ENCODE results near the gene PRKCE. TPM values are rescaled to one million over a fixed set of nuclear protein-coding genes. Genes with fewer than 3 reads are reported as not detected.

PRKCE gene
- total and polyA plus RNA-seq, 2 experiments from 2014 or later: 0.94 to 1.2 TPM

DNA sequence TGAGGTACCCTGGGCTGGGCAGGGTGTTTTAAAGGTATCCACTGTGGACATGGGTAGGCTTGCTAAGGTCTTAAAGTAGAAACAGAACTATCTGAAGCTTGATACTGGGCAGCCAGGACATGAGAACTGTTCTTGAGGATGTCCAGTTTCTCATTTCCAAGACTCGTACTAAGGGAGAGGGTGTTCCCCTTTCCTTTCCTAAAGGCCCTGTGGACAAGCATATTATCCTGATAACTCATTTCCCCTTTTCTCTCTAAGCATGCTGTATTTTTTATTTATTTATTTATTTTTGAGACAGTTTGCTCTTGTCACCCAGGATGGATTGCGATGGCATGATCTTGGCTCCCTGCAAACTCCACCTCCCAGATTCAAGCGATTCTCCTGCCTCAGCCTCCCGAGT, 273.6 kb downstream of the PRKCE start:
- no peaks in the 10 kb centered on the region for H3K79me2 ChIP-seq (replicated peaks; ENCODE audit: insufficient read depth)

DNA sequence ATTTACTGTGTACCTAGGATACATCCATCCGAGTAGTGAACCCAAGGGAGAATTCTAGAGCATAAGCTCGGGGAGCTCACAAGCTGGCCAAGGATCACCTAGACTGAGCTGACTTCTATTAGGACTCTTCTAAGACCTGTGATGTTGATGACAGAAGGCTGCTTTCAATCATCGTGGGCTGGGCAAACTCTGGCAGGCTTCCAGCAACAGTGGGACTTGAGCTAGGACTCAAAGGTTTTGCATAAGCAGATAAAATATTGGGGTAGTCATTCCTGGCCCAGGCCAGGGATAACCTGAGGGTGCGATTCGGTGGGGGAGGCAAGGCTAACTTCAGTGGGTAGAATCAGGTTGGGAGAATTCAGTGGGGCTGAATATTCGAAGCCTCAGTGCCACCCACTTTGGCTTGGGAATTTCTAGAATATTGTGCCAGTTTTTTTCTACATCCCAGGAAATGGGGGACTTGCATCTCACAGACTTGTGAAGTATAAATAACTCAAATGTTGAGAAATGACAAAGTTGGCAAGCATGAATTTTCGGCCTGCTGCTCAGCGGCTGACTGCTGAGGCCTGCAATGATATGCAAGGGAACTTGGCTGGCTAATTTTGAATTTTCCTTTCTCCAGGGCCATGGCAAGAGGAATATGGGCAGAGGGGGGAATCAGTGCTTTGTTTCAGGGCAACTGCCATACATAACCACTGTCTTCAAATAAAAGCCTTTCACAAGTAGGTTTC, 274.3 kb downstream of the PRKCE start:
- Histone ChIP-seq H3K9me2 (ENCODE audit: insufficient read depth) (peaks cover 4% of the 10 kb centered on the region; the same call in 1 of the 2 replicates), H3K4me1 (ENCODE audit: insufficient read depth) (no peaks in the 10 kb centered on the region), H2AFZ (no peak overlapping the region), H3F3A (replicated peaks; ENCODE audit: low read depth) (no peaks in the 10 kb centered on the region), H3K27me3 (ENCODE audit: insufficient read depth) (no peaks in the 10 kb centered on the region), H3K27ac (ENCODE audit: low read depth) (no peak overlapping the region), H3K4me2 (no peak overlapping the region), H4K20me1 (replicated peaks; ENCODE audit: insufficient read depth) (no peaks in the 10 kb centered on the region), H3K79me2 (replicated peaks; ENCODE audit: insufficient read depth) (no peaks in the 10 kb centered on the region), H3K36me3 (ENCODE audit: insufficient read depth) (no peaks in the 10 kb centered on the region), H3K4me3 (no peak overlapping the region)
- ATAC-seq (no peak), DNase-seq (ENCODE audit: low spot score) (no peak)
- TF ChIP-seq, protein P1, sequence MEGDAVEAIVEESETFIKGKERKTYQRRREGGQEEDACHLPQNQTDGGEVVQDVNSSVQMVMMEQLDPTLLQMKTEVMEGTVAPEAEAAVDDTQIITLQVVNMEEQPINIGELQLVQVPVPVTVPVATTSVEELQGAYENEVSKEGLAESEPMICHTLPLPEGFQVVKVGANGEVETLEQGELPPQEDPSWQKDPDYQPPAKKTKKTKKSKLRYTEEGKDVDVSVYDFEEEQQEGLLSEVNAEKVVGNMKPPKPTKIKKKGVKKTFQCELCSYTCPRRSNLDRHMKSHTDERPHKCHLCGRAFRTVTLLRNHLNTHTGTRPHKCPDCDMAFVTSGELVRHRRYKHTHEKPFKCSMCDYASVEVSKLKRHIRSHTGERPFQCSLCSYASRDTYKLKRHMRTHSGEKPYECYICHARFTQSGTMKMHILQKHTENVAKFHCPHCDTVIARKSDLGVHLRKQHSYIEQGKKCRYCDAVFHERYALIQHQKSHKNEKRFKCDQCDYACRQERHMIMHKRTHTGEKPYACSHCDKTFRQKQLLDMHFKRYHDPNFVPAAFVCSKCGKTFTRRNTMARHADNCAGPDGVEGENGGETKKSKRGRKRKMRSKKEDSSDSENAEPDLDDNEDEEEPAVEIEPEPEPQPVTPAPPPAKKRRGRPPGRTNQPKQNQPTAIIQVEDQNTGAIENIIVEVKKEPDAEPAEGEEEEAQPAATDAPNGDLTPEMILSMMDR (conservative IDR thresholded peaks at IDR 0.05; ENCODE audit: low read depth in 2 of 2): no peak
- TF ChIP-seq, protein P2, sequence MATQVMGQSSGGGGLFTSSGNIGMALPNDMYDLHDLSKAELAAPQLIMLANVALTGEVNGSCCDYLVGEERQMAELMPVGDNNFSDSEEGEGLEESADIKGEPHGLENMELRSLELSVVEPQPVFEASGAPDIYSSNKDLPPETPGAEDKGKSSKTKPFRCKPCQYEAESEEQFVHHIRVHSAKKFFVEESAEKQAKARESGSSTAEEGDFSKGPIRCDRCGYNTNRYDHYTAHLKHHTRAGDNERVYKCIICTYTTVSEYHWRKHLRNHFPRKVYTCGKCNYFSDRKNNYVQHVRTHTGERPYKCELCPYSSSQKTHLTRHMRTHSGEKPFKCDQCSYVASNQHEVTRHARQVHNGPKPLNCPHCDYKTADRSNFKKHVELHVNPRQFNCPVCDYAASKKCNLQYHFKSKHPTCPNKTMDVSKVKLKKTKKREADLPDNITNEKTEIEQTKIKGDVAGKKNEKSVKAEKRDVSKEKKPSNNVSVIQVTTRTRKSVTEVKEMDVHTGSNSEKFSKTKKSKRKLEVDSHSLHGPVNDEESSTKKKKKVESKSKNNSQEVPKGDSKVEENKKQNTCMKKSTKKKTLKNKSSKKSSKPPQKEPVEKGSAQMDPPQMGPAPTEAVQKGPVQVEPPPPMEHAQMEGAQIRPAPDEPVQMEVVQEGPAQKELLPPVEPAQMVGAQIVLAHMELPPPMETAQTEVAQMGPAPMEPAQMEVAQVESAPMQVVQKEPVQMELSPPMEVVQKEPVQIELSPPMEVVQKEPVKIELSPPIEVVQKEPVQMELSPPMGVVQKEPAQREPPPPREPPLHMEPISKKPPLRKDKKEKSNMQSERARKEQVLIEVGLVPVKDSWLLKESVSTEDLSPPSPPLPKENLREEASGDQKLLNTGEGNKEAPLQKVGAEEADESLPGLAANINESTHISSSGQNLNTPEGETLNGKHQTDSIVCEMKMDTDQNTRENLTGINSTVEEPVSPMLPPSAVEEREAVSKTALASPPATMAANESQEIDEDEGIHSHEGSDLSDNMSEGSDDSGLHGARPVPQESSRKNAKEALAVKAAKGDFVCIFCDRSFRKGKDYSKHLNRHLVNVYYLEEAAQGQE (IDR thresholded peaks at IDR 0.05; ENCODE audit: unreplicated experiment): no peak
- TF ChIP-seq EZH2phosphoT487 (IDR thresholded peaks at IDR 0.05; ENCODE audit: unreplicated experiment) (no peak), POLR2AphosphoS5 (IDR thresholded peaks at IDR 0.05; ENCODE audit: low read depth) (no peak), JUNB (IDR thresholded peaks at IDR 0.05; ENCODE audit: unreplicated experiment) (no peak), EZH2 (IDR thresholded peaks at IDR 0.05; ENCODE audit: low read depth, unreplicated experiment) (no peak)
- H3K27ac Mint-ChIP-seq: no peak overlapping the region
- no peaks in the 10 kb centered on the region for H3K9me3 Mint-ChIP-seq
- H3K36me3 Mint-ChIP-seq (ENCODE audit: low read depth): no peaks in the 10 kb centered on the region
- peaks cover 2% of the 10 kb centered on the region; the same call in 2 of the 3 replicates for H3K4me1 Mint-ChIP-seq
- no peaks in the 10 kb centered on the region for H3K27me3 Mint-ChIP-seq (ENCODE audit: insufficient read depth, low read depth, poor library complexity)
- no peak overlapping the region for H3K4me3 Mint-ChIP-seq

More for the DNA sequence above, 273.6 kb downstream of the PRKCE start:
- Histone ChIP-seq H3K36me3 (ENCODE audit: insufficient read depth) (no peaks in the 10 kb centered on the region), H3K4me1 (ENCODE audit: insufficient read depth) (no peaks in the 10 kb centered on the region), H4K20me1 (replicated peaks; ENCODE audit: insufficient read depth) (no peaks in the 10 kb centered on the region), H3K4me3 (no peak overlapping the region), H3K27me3 (ENCODE audit: insufficient read depth) (no peaks in the 10 kb centered on the region), H3K27ac (ENCODE audit: low read depth) (no peak overlapping the region), H2AFZ (no peak overlapping the region), H3K4me2 (no peak overlapping the region), H3F3A (replicated peaks; ENCODE audit: low read depth) (no peaks in the 10 kb centered on the region), H3K9me2 (ENCODE audit: insufficient read depth) (peaks cover 9% of the 10 kb centered on the region; the same call in 1 of the 2 replicates)
- Mint-ChIP-seq H3K4me3 (no peak overlapping the region), H3K4me1 (peaks cover 2% of the 10 kb centered on the region; the same call in 2 of the 3 replicates), H3K36me3 (ENCODE audit: low read depth) (no peaks in the 10 kb centered on the region), H3K27ac (no peak overlapping the region), H3K27me3 (ENCODE audit: insufficient read depth, low read depth, poor library complexity) (no peaks in the 10 kb centered on the region), H3K9me3 (no peaks in the 10 kb centered on the region)
- TF ChIP-seq JUNB (IDR thresholded peaks at IDR 0.05; ENCODE audit: unreplicated experiment): no peak
- ATAC-seq: no peak
- no peak for DNase-seq (ENCODE audit: low spot score)
